OCI-LY3 (cell line): Measurements from ENCODE around the gene CTDSPL.

Experiments used
- CTCF ChIP-seq: fragments of 200-600, 300-600 bp; sonication (generic); IDR thresholded peaks from 2 replicates; pipeline ENCODE4 v1.5.1; 2014; ENCODE audit warnings: antibody characterized with exemption, low read length, low read depth
- EZH2phosphoT487 ChIP-seq: fragments of 200-600 bp; shearing (Covaris generic); IDR thresholded peaks from 2 replicates; pipeline ENCODE4 v1.6.1; 2018; ENCODE audit warnings: antibody characterized with exemption, mixed run types, low read depth

GRCh38 chr3:37964716-37965115, 103.0 kb downstream of the CTDSPL start:
- no peak for TF ChIP-seq CTCF
- no peak for TF ChIP-seq EZH2phosphoT487
